Fibroblast of pulmonary artery (primary cell): ENCODE data around the gene DNAJC16.
"Not testable (repeated sequence)": the region's sequence is repeated elsewhere in the genome, so short reads cannot be mapped to it uniquely, and the experiment has no call there.

Experiments
- DNase-seq: peaks from one replicate; pipeline ENCODE4 v3.0.0-alpha.2; 2010; ENCODE audit warnings: low read depth
- H3K4me3 ChIP-seq: replicated peaks from 2 replicates; pipeline ENCODE4 v1.5.1; 2011; ENCODE audit warnings: low read depth, mild to moderate bottlenecking, control low read depth, low read length, moderate library complexity
- TF ChIP-seq, protein P1 (sequence below): IDR thresholded peaks from 2 replicates; pipeline ENCODE4 v1.5.1; 2011; ENCODE audit warnings: mild to moderate bottlenecking, control low read depth, low read length, inconsistent platforms; ENCODE audit errors: missing control alignments

DNAJC16 gene

GRCh38 chr1:15592285-15592684 is 65.6 kb downstream of the DNAJC16 start:
- no peak for DNase-seq
- TF ChIP-seq, protein P1, sequence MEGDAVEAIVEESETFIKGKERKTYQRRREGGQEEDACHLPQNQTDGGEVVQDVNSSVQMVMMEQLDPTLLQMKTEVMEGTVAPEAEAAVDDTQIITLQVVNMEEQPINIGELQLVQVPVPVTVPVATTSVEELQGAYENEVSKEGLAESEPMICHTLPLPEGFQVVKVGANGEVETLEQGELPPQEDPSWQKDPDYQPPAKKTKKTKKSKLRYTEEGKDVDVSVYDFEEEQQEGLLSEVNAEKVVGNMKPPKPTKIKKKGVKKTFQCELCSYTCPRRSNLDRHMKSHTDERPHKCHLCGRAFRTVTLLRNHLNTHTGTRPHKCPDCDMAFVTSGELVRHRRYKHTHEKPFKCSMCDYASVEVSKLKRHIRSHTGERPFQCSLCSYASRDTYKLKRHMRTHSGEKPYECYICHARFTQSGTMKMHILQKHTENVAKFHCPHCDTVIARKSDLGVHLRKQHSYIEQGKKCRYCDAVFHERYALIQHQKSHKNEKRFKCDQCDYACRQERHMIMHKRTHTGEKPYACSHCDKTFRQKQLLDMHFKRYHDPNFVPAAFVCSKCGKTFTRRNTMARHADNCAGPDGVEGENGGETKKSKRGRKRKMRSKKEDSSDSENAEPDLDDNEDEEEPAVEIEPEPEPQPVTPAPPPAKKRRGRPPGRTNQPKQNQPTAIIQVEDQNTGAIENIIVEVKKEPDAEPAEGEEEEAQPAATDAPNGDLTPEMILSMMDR = no peak
- H3K4me3 ChIP-seq = no peak overlapping the region

- TF ChIP-seq, protein P1 = no peak
- DNase-seq = no peak
- no peak overlapping the region for H3K4me3 ChIP-seq
These were observed 69.4 kb downstream of the DNAJC16 start for GRCh38 chr1:15595809-15596617.

DNA sequence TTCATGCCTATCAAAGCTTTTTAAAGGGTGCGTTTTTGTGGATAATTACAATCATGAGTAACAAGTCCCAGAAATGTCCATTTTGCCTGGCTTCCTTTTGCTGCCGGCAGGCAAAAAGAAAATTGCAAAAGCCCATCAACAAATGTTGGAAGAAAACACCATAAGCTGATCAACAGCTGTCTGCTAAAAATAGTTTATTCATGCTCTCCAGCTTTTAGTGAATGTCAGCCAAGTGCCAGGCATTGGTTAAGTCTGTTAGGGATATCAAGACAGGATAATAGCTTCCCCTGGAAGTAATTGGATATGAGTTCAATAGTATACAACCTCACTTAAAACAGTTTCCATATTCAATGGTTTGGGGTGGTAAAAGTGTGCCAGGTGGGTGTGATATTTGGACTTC is 71.8 kb downstream of the DNAJC16 start:
- TF ChIP-seq, protein P1 = no peak
- no peak for DNase-seq
- no peak overlapping the region for H3K4me3 ChIP-seq

- DNase-seq = peak; percentile 96
- H3K4me3 ChIP-seq = peak overlapping the region; percentile 82
- TF ChIP-seq, protein P1 = no peak
These were observed 76.7 kb downstream of the DNAJC16 start for GRCh38 chr1:15603050-15603965.

DNA sequence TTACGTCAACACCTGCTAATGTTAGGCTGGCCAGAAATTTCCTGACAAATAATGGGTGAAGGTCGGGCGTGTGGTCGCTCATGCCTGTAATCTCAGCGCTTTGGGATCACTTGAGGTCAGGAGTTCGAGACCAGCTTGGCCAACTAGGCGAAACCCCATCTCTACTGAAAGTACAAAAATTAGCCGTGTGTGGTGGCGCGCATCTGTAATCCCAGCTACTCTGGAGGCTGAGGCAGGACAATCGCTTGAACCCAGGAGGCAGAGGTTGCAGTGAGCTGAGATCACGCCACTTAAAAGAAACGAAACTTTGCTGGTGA is 77.3 kb downstream of the DNAJC16 start:
- not testable (repeated sequence) for DNase-seq
- peak overlapping the region; percentile 82 for H3K4me3 ChIP-seq

DNA sequence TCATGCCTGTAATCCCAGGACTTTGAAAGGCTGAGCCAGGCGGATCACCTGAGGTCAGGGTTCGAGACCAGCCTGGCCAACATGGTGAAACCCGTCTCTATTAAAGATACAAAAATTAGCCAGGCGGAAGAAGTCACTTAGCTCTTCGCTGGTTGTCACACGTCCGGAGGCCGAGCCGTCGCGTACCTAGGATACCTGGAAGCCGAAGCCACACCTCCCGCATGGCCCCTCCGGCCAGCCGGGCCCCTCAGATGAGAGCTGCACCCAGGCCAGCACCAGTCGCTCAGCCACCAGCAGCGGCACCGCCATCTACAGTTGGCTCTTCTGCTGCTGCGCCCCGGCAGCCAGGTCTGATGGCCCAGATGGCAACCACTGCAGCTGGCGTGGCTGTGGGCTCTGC is 77.8 kb downstream of the DNAJC16 start:
- not testable (repeated sequence) for H3K4me3 ChIP-seq, DNase-seq

- no peak for DNase-seq
- TF ChIP-seq, protein P1 = no peak
- H3K4me3 ChIP-seq = no peak overlapping the region
These were observed 79.0 kb downstream of the DNAJC16 start for GRCh38 chr1:15605398-15606383.
